K562 (cell line): ENCODE measurements around the gene ELOB. TPM values are rescaled to one million over a fixed set of nuclear protein-coding genes. Genes with fewer than 3 reads are reported as not detected.

ENCODE experiments used
- ARID3B ChIP-seq: fragments of 250-450 bp; sonication (Bioruptor Pico); IDR thresholded peaks from 2 replicates; pipeline ENCODE4 v1.4.0; 2020; ENCODE audit warnings: borderline replicate concordance
- ATF3 ChIP-seq, 2 experiments: fragments of 450-650 bp in 1 of 2; sonication (generic) in 1 of 2; formaldehyde crosslinking in 1 of 2; IDR thresholded peaks in 1 of 2; conservative IDR thresholded peaks in 1 of 2; 2 replicates each; pipeline versions ENCODE4 v1.6.1 to v1.8.1; 2016 to 2023; ENCODE audit warnings: mild to moderate bottlenecking in 2 of 2, moderate library complexity in 2 of 2, inconsistent platforms in 1 of 2, missing genetic modification reagents in 1 of 2
- BRF2 ChIP-seq: IDR thresholded peaks from 3 replicates; pipeline ENCODE4 v1.6.1; 2011; ENCODE audit warnings: borderline replicate concordance, mild to moderate bottlenecking; ENCODE audit not compliant: insufficient read length, insufficient read depth
- JUN ChIP-seq, 2 experiments: sonication (generic) in 1 of 2; formaldehyde crosslinking in 1 of 2; IDR thresholded peaks; 2 replicates each; pipeline versions ENCODE4 v1.6.1 to v1.8.0; 2012 to 2022; ENCODE audit warnings: borderline replicate concordance in 2 of 2, mild to moderate bottlenecking in 2 of 2, improper control_type of control experiment in 1 of 2, low read depth in 1 of 2, low read length in 1 of 2, missing genetic modification reagents in 1 of 2
- JUND ChIP-seq, 2 experiments: IDR thresholded peaks; 2 replicates in 1 of 2; 3 replicates in 1 of 2; pipeline ENCODE4 v1.6.1; 2011; ENCODE audit warnings: borderline replicate concordance in 2 of 2, low read depth in 2 of 2, low read length in 2 of 2, improper control_type of control experiment in 1 of 2, missing biosample characterization in 1 of 2, missing genetic modification characterization in 1 of 2, missing genetic modification reagents in 1 of 2
- MCM3 ChIP-seq: fragments of 450-650 bp; IDR thresholded peaks from 2 replicates; pipeline ENCODE4 v1.6.1; 2016
- NCOA2 ChIP-seq, 2 experiments: fragments of 450-650 bp; IDR thresholded peaks; 2 replicates each; pipeline ENCODE4 v1.6.1; 2018; ENCODE audit warnings: mild to moderate bottlenecking in 2 of 2, moderate library complexity in 1 of 2; ENCODE audit not compliant: partially characterized antibody in 2 of 2
- OTX1 ChIP-seq: fragments of 450-650 bp; formaldehyde crosslinking; IDR thresholded peaks from 2 replicates; pipeline ENCODE4 v1.4.0; 2022; ENCODE audit warnings: mild to moderate bottlenecking
- PRDM10 ChIP-seq: fragments of 450-650 bp; IDR thresholded peaks from 2 replicates; pipeline ENCODE4 v1.6.1; 2018; ENCODE audit not compliant: partially characterized antibody
- RNF2 ChIP-seq: sonication (generic); IDR thresholded peaks from 2 replicates; pipeline ENCODE4 v1.6.1; 2016
- TARDBP ChIP-seq: fragments of 450-650 bp; IDR thresholded peaks from 2 replicates; pipeline ENCODE4 v1.6.1; 2016
- TFAP4 ChIP-seq: sonication (generic); formaldehyde crosslinking; IDR thresholded peaks from 2 replicates; pipeline ENCODE4 v1.8.0; 2022; ENCODE audit warnings: missing genetic modification reagents, mild to moderate bottlenecking, moderate library complexity, borderline replicate concordance
- WHSC1 ChIP-seq: IDR thresholded peaks from one replicate; pipeline ENCODE4 v1.6.1; 2012; ENCODE audit warnings: low read length, control low read depth, inconsistent platforms
- ZNF197 ChIP-seq: fragments of 200-800 bp; sonication (Bioruptor generic); IDR thresholded peaks from 2 replicates; pipeline ENCODE4 v1.6.1; 2016; ENCODE audit warnings: low read depth, missing genetic modification characterization, missing compliant biosample characterization
- ZNF589 ChIP-seq: fragments of 200-800 bp; sonication (Bioruptor generic); IDR thresholded peaks from 2 replicates; pipeline ENCODE4 v1.6.1; 2016; ENCODE audit warnings: low read depth, missing genetic modification characterization, missing compliant biosample characterization
- ZNF668 ChIP-seq: fragments of 250-450 bp; sonication (Bioruptor Pico); IDR thresholded peaks from 2 replicates; pipeline ENCODE4 v1.8.0; 2022; ENCODE audit warnings: mild to moderate bottlenecking, inconsistent platforms
- polyA plus RNA-seq, 8 experiments: library from polyadenylated mRNA; depleted of rRNA in 4 of 8; stranded (reverse) in 5 of 8; unstranded in 3 of 8; fragments of >200 nt; fragmentation: Nextera tagmentation in 2 of 8; fragmentation: Illumina TruSeq in 1 of 8; extraction: Ambion mirVana in 2 of 8; extraction: Trizol in 1 of 8; gene quantifications; 2 replicates each; pipeline versions ENCODE4 v1.2.1 to v1.2.3, GENCODE V29; 2011 to 2014; ENCODE audit warnings: inconsistent platforms in 1 of 8, missing spikeins in 1 of 8
- total RNA-seq, 7 experiments: library from RNA; depleted of rRNA in 6 of 7; stranded (reverse); fragments of >200 nt in 6 of 7; fragmentation: Illumina TruSeq in 2 of 7; extraction: Trizol in 2 of 7; gene quantifications; 2 replicates each; pipeline versions ENCODE4 v1.2.1 to v1.2.3, GENCODE V29; 2011 to 2021; ENCODE audit warnings: low replicate concordance in 1 of 7

ELOB gene
- total and polyA plus RNA-seq, 9 of the 15 experiments (the other 6 are each of a cell fraction or from before 2014, with no cell fraction given): 63.2 to 791 (median 237) TPM

GRCh38 chr16:2795395-2796143 is 18.5 kb upstream of the ELOB start (continued):
- peak; percentile 94 for TF ChIP-seq JUND (IDR thresholded peaks at IDR 0.05; ENCODE audit: borderline replicate concordance, low read depth, low read length)
- peak; percentile 90; the same call in 2 of the 3 replicates for TF ChIP-seq JUND (tag; IDR thresholded peaks at IDR 0.05; ENCODE audit: borderline replicate concordance, low read depth, low read length)
- no peak for TF ChIP-seq TARDBP
- peak; percentile 76 for TF ChIP-seq TFAP4
- TF ChIP-seq ZNF668 (CRISPR knock-in tag): no peak
- TF ChIP-seq NCOA2 (IDR thresholded peaks at IDR 0.05; ENCODE audit: partially characterized antibody in 2 of 2): no peak
- peak; percentile 89 for TF ChIP-seq ATF3 (IDR thresholded peaks at IDR 0.05)
- no peak for TF ChIP-seq ATF3 (CRISPR knock-in tag; conservative IDR thresholded peaks at IDR 0.05)
- TF ChIP-seq WHSC1: no peak
- no peak for TF ChIP-seq ARID3B (CRISPR knock-in tag)
- TF ChIP-seq ZNF197 (CRISPR knock-in tag): no peak
- no peak for TF ChIP-seq OTX1 (CRISPR knock-in tag)
- 0 out of 2 replicates have a peak, but pooled peaks have one; percentile 31 for TF ChIP-seq ZNF589 (CRISPR knock-in tag)
- TF ChIP-seq BRF2: no peak
- TF ChIP-seq JUN (IDR thresholded peaks at IDR 0.05; ENCODE audit: borderline replicate concordance, low read depth, low read length): peak; percentile 90
- TF ChIP-seq JUN (CRISPR knock-in tag; IDR thresholded peaks at IDR 0.05; ENCODE audit: borderline replicate concordance): no peak
- TF ChIP-seq PRDM10: no peak
- TF ChIP-seq MCM3: no peak
- TF ChIP-seq RNF2: no peak
